ENCODE measurements around the gene PHF14. TPM values are rescaled to one million over a fixed set of nuclear protein-coding genes. Genes with fewer than 3 reads are reported as not detected.
A peak's percentile ranks its signal among the peaks of the same experiment; 100 is the strongest.
"Not testable (repeated sequence)": the region's sequence is repeated elsewhere in the genome, so short reads cannot be mapped to it uniquely, and the experiment has no call there.

The PHF14 gene
- total RNA-seq, 1 experiment from 2014 or later: 109 TPM

DNA sequence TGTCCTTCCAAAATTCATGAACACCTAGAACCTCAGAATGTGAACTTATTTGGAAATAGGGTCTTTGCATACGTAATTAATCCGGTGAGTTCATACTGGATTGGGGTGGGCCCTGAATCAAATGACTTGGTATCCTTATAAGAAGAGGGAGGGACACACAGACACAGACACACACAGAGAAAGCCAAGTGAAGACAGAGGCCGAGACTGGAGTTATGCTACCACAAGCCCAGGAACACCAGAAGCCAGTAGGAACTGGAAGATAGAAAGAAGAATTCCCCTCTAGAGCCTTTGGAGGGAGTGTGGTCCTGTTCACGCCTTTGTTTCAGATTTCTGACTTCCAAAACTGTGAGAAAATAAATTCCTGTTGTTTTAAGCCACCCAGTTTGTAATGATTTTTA, 17.1 kb upstream of the PHF14 start:
- Histone ChIP-seq H3K27ac (no peak overlapping the region), H3K27me3 (no peaks in the 10 kb centered on the region), H3K36me3 (no peaks in the 10 kb centered on the region), H3K9me3 (replicated peaks) (no peaks in the 10 kb centered on the region), H3K4me3 (no peak overlapping the region), H3K4me1 (no peaks in the 10 kb centered on the region)
- no peak for DNase-seq

DNA sequence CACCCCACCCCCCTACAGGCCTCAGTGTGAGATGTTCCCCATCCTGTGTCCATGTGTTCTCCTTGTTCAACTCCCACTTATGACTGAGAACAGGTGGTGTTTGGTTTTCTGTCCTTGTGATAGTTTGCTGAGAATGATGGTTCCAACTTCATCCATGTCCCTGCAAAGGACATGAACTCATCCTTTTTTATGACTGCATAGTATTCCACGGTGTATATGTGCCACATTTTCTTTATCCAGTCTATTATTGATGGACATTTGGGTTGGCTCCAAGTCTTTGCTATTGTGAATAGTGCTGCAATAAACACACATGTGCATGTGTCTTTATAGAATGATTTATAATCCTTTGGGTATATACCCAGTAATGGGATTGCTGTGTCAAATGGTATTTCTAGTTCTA, 13.4 kb upstream of the PHF14 start:
- not testable (repeated sequence) for H3K4me1 ChIP-seq; H3K4me3 ChIP-seq; H3K36me3 ChIP-seq; H3K9me3 ChIP-seq (replicated peaks); DNase-seq; H3K27ac ChIP-seq; H3K27me3 ChIP-seq

DNA sequence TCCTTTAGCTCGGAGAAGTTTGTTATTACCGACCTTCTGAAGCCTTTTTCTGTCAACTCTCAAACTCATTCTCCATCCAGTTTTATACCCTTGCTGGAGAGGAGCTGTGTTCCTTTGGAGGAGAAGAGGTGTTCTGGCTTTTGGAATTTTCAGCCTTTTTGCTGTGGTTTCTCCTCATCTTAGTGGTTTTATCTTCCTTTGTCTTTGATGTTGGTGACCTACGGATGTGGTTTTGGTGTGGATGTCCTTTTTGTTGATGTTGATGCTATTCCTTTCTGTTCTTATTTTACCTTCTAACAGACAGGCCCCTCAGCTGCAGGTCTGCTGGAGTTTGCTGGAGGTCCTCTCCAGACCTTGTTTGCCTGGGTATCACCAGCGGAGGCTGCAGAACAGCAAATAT, 8.7 kb upstream of the PHF14 start:
- H3K9me3 ChIP-seq (replicated peaks): 0 out of 2 replicates have a peak, but pooled peaks cover 14% of the 10 kb centered on the region
- not testable (repeated sequence) for H3K36me3 ChIP-seq, H3K4me3 ChIP-seq, DNase-seq, H3K4me1 ChIP-seq, H3K27ac ChIP-seq, H3K27me3 ChIP-seq

DNA sequence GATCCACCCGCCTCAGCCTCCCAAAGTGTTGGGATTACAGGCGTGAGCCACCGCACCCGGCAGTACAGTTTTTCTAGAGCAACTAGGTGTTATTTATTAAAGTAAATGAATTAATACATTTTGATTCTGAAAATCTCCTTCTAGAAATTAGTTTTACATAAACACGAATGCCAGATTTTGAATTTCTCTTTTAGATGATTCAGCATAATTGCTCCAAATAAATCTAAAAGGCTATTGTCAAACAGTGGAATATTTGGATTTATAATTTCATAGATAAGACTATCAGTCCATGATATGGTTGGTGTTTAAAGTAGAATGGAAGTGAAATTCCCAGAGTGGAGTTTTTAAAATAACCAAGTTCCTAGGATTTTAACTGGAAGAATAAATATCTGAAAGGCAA, 1.5 kb upstream of the PHF14 start:
- H3K36me3 ChIP-seq: peaks cover 20% of the 10 kb centered on the region
- H3K27me3 ChIP-seq: no peaks in the 10 kb centered on the region
- H3K27ac ChIP-seq: no peak overlapping the region
- peaks cover 14% of the 10 kb centered on the region for H3K4me1 ChIP-seq
- H3K4me3 ChIP-seq: peak overlapping the region; percentile 79; the same call in 1 of the 2 replicates
- no peak for DNase-seq
- peaks cover 4% of the 10 kb centered on the region; the same call in 1 of the 2 replicates for H3K9me3 ChIP-seq (replicated peaks)

DNA sequence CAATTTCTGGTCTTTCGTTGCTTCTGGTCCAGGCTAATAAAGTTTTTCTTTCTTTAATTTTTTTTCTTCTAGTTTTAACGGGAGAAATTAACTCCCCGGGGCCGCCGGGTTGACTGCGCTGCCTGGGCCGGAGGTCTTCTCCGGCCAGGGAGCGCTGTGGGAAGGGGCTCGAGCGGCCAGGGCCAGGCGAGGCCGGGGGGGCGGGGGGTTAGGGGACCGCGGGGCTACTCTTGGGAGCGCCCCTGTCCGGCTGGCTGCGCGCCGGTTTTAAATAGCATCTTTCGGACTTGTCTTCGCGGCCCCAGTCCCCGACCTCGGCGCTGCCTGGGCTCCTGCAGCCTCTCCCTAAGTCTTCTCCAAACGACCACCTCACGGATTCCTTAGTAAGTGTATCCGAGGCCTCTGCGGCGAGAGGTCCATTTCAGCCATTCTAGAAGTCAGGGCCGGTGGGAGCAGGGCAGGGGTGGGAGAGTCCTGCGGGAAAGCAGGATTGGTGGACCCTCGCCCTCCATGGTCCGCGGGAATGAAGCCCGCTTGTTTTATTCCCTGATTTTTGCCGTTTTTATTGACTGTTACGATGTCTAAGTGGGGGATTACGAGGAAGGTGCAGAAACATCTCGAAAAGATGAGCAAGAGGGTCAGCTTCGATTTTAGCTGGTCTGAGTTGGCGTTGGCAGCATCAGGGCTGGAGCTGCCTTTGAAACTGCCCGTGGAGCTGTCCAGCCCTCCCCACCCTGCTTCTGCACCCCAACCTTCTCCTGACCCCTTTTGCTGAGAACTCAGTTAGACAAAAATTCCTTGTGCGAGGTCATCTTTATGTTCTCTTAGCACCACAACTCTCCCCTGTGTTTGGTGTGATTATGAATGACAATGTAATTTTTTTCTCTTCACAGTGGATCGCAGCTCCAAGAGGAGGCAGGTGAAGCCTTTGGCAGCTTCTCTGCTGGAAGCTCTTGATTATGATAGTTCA, 555 bp downstream of the PHF14 start:
- Histone ChIP-seq H3K4me1 (peaks cover 14% of the 10 kb centered on the region), H3K9me3 (replicated peaks) (peaks cover 4% of the 10 kb centered on the region; the same call in 1 of the 2 replicates), H3K27ac (peak overlapping the region; percentile 96), H3K36me3 (peaks cover 32% of the 10 kb centered on the region), H3K4me3 (peak overlapping the region; percentile 79), H3K27me3 (no peaks in the 10 kb centered on the region)
- DNase-seq: peak; percentile 56 to 69

DNA sequence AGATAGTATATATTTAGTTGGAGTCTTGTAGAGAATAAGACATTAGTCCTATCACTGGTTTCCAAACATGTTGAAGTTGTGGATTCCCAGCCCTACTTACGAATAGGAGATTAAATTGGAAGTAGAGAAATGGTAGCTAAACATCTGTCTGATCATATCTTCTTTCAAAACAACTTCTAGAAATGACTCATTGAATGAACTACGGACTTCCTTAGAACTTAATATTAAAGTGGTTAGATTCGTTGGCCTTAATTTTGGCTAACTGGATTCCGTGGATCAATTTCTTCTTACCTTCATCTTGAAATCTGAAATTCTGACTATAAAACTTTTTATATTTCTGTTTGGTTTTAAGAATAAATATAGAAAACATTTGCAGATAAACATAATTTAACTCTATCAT, 3.4 kb downstream of the PHF14 start:
- H3K36me3 ChIP-seq: peaks cover 61% of the 10 kb centered on the region
- no peak overlapping the region for H3K27ac ChIP-seq
- DNase-seq: no peak
- no peaks in the 10 kb centered on the region for H3K27me3 ChIP-seq
- H3K9me3 ChIP-seq (replicated peaks): peaks cover 4% of the 10 kb centered on the region; the same call in 1 of the 2 replicates
- H3K4me1 ChIP-seq: peaks cover 14% of the 10 kb centered on the region
- H3K4me3 ChIP-seq: no peak overlapping the region

DNA sequence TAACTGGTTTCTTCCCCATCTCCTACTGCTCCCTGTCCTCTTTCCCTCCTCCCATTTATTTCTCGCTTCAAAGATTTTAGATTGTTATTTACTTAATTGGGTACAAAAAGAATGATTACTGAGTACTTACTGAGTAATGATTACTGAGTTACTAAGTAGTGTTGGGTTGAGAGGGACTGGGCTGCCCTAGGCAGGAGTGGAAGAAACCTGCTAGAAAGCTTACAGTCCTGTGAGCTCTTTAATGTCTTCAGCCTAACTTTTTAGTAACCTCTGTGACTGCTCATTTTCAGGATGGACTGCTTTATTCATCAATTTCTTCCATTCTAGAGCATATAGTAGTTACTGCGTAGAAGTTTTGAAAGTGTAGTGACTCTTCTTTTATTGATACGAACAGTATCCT, 7.6 kb downstream of the PHF14 start:
- Histone ChIP-seq H3K4me1 (peaks cover 4% of the 10 kb centered on the region), H3K9me3 (replicated peaks) (no peaks in the 10 kb centered on the region), H3K36me3 (peaks cover 81% of the 10 kb centered on the region), H3K27me3 (no peaks in the 10 kb centered on the region), H3K27ac (no peak overlapping the region), H3K4me3 (no peak overlapping the region)
- DNase-seq: no peak

DNA sequence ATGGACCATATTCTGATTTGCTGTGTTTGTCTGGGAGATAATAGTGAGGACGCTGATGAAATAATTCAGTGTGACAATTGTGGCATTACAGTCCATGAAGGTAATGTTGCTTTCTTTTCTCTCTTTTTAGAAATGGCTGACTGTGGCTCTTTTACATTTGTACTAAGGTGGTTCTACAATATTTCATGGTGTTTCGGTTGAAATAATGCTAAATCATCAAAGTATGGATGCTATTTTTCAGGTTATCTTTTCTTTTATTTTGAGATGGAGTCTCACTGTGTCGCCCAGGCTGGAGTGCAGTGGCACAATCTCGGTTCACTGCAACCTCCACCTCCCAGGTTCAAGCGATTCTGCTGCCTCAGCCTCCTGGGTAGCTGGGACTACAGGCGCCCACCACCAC, 17.1 kb downstream of the PHF14 start:
- DNase-seq; H3K27me3 ChIP-seq; H3K4me3 ChIP-seq; H3K4me1 ChIP-seq; H3K9me3 ChIP-seq (replicated peaks); H3K27ac ChIP-seq: not testable (repeated sequence)
- H3K36me3 ChIP-seq: peaks cover 85% of the 10 kb centered on the region

DNA sequence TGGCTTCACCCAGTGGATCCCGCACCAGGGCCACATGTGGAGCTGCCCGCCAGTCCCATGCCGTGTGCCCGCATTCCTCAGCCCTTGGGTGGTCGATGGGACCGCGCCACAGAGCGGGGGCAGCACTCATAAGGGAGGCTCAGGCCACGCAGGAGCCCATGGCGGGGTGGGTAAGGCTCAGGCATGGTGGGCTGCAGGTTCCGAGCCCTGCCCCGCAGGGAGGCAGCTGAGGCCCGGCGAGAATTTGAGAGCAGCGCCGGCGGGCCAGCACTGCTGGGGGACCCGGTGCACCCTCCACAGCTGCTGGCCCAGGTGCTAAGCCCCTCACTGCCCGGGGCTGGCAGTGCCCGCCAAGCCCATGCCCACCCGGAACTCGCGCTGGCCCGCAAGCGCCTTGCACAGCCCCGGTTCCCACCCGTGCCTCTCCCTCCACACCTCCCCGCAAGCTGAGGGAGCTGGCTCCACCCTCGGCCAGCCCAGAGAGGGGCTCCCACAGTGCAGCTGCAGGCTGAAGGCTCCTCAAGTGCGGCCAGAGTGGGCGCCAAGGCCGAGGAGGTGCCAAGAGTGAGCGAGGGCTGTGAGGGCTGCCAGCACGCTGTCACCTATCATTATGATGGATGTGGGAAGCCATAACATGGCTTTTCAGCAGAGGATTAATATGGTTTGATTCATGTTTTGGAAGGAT, 22.0 kb downstream of the PHF14 start:
- H3K4me3 ChIP-seq, H3K27ac ChIP-seq: not testable (repeated sequence)
- peaks cover 15% of the 10 kb centered on the region for H3K9me3 ChIP-seq (replicated peaks)

DNA sequence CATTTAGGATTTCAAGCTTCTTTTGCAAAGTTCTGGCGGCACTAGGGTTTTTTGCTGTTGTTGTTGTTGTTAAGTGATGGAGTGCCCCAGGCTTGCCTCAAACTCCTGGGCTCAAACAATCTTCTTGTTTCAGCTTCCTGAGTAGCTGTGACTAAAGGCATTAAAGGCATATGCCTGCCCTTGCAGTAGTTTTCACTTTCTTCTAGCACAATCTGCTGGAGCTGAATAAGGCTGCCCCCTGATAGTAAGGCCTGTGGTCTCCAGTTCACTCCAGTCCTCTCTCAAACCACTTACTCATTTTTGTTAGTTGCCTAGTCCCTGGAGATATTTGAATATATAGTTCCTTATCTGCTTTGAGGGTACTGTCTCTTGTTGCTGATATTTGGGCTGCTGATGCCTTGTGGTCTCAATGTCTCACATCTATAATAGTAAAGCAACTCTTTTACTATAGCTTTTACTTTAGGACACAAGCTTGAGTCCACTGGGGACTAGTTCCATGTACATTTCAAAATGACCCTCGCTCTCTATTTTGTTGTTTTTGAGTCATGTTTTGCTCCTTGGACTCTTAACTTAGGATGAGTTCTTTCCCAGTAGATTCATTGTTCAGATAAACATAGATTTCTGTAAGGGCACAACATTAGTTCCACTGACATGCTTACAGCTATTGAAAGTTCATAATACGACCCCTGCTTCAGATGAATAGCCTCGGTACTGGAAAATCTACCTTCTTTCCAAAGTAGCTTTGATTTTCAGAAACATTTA, 25.5 kb downstream of the PHF14 start:
- Histone ChIP-seq H3K36me3 (peaks cover 81% of the 10 kb centered on the region), H3K27ac (no peak overlapping the region), H3K27me3 (no peaks in the 10 kb centered on the region), H3K4me1 (no peaks in the 10 kb centered on the region), H3K9me3 (replicated peaks) (peaks cover 15% of the 10 kb centered on the region), H3K4me3 (no peak overlapping the region)
- no peak for DNase-seq

More for the DNA sequence above, 22.0 kb downstream of the PHF14 start:
- peak in 1 of 2 experiments; percentile 37 for DNase-seq
- H3K27me3 ChIP-seq, H3K4me1 ChIP-seq: not testable (repeated sequence)
- H3K36me3 ChIP-seq: peaks cover 89% of the 10 kb centered on the region

DNA sequence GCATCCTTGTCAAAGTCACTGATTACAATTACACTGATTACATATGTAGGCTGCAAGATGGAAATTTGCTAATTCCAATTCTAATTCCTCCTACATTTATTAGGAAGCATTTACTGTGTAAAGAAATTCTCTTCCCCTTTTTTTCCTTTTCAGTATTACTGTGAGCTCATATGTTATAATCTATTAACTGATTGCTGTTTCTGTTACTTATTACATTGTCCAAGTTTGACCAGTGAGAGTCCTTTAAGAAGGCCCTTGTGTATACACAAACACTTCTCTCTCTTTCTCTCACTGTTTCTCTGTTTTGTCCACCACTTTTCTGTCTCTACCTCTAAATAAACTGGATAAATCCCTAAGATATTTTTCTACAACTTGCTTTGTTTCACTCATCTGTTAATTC, 31.5 kb downstream of the PHF14 start:
- Histone ChIP-seq H3K4me1 (no peaks in the 10 kb centered on the region), H3K27ac (no peak overlapping the region), H3K9me3 (replicated peaks) (no peaks in the 10 kb centered on the region), H3K36me3 (peaks cover 70% of the 10 kb centered on the region), H3K4me3 (no peak overlapping the region), H3K27me3 (no peaks in the 10 kb centered on the region)
- DNase-seq: no peak

DNA sequence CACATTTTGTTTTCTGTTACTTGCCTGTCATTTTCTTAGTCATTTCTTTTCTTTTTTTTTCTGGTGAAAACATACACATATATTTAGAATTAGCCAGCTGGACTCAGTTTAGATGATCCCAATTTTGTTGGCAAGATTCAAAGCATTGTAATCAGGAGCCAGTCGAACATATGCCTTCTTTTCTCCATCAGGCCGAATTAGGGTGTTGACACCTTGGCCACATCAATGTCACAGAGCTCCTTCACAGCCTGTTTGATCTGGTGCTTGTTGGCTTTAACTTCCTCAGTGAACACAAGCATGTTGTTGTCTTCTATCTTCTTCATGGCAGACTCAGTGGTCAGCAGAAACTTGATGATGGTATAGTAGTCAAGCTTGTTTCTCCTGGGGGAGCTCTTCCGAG, 32.6 kb downstream of the PHF14 start:
- H3K36me3 ChIP-seq: peaks cover 68% of the 10 kb centered on the region
- H3K27me3 ChIP-seq: no peaks in the 10 kb centered on the region
- no peak overlapping the region for H3K4me3 ChIP-seq
- DNase-seq: no peak
- no peaks in the 10 kb centered on the region for H3K9me3 ChIP-seq (replicated peaks)
- H3K4me1 ChIP-seq: no peaks in the 10 kb centered on the region
- no peak overlapping the region for H3K27ac ChIP-seq

DNA sequence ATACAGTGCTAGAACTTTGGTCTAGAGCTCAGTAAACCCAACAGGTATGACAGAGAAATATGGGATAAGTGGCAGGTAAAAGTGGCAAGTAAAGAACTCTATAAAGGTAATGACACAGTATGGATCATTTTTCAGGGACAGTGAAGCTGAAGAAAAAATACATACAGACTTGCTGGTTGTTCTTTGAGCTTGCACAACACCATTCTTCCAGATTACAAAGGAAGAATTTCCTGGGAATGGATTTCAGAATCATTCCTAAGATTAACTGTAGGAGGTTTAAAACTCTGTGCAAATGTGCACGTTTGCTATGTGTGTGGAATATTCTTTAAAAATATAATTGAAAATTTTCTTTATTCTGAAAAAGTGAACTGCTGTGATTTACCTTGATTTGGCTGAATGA, 36.0 kb downstream of the PHF14 start:
- no peak for DNase-seq
- H3K27ac ChIP-seq: no peak overlapping the region
- H3K36me3 ChIP-seq: peaks cover 62% of the 10 kb centered on the region
- no peaks in the 10 kb centered on the region for H3K4me1 ChIP-seq
- no peaks in the 10 kb centered on the region for H3K9me3 ChIP-seq (replicated peaks)
- H3K4me3 ChIP-seq: no peak overlapping the region
- H3K27me3 ChIP-seq: no peaks in the 10 kb centered on the region

DNA sequence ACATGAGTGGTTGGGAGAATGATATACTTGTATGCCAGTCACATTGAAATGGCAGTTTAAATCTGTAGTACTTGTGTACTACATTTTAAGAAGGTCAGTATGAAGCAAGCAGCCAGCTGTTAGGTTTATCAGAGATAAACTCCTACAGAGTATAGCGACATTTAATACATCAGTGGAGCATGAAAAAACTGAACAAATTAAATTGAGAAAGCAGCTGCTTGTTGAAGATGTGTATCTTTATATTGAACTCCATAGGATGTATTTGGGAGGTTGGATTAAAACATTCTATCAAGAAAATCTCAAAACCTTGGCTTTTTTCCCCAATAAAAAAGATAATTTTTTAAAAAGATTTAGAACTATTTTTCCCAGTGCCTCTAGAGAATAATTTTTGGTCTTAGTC, 47.8 kb downstream of the PHF14 start:
- no peak overlapping the region for H3K4me3 ChIP-seq
- peak in 1 of 2 experiments; percentile 46 for DNase-seq
- H3K4me1 ChIP-seq: peaks cover 11% of the 10 kb centered on the region; the same call in 1 of the 2 replicates
- 0 out of 2 replicates have a peak, but pooled peaks cover 4% of the 10 kb centered on the region for H3K9me3 ChIP-seq (replicated peaks)
- H3K27me3 ChIP-seq: no peaks in the 10 kb centered on the region
- H3K36me3 ChIP-seq: peaks cover 53% of the 10 kb centered on the region
- H3K27ac ChIP-seq: peak overlapping the region; percentile 12; the same call in 1 of the 2 replicates
